H9 (cell line): ENCODE results near the gene FCGBP. TPM values are rescaled to one million over a fixed set of nuclear protein-coding genes. Genes with fewer than 3 reads are reported as not detected.
"Not testable (repeated sequence)": the region's sequence is repeated elsewhere in the genome, so short reads cannot be mapped to it uniquely, and the experiment has no call there.

ENCODE experiments used
- DNase-seq: peaks from one replicate; pipeline ENCODE4 v3.0.0-alpha.2; 2017
- H2AFZ ChIP-seq: one replicate; pipeline ENCODE4 v1.6.1; 2013; ENCODE audit warnings: mild to moderate bottlenecking, low read length, control low read depth, moderate library complexity
- H2AK5ac ChIP-seq: 2 replicates; pipeline ENCODE4 v1.6.1; 2013; ENCODE audit warnings: low read length, control low read depth, mixed read lengths; ENCODE audit not compliant: insufficient read length
- H2BK120ac ChIP-seq: one replicate; pipeline ENCODE4 v1.6.1; 2013; ENCODE audit warnings: low read depth, mild to moderate bottlenecking, low read length, control low read depth, inconsistent platforms; ENCODE audit not compliant: poor library complexity, severe bottlenecking
- H2BK12ac ChIP-seq: 2 replicates; pipeline ENCODE4 v1.6.1; 2013; ENCODE audit warnings: low read length, control low read depth, mixed read lengths, low read depth; ENCODE audit not compliant: insufficient read length
- H2BK15ac ChIP-seq: 2 replicates; pipeline ENCODE4 v1.6.1; 2013; ENCODE audit warnings: low read depth, low read length, control low read depth
- H2BK20ac ChIP-seq: one replicate; pipeline ENCODE4 v1.6.1; 2013; ENCODE audit warnings: low read depth, mild to moderate bottlenecking, low read length, control low read depth, inconsistent platforms; ENCODE audit not compliant: poor library complexity, severe bottlenecking
- H2BK5ac ChIP-seq: 2 replicates; pipeline ENCODE4 v1.6.1; 2013; ENCODE audit warnings: low read length, control low read depth, mixed read lengths; ENCODE audit not compliant: insufficient read length
- H3K14ac ChIP-seq: 2 replicates; pipeline ENCODE4 v1.6.1; 2013; ENCODE audit warnings: low read length, control low read depth; ENCODE audit not compliant: insufficient read depth
- H3K18ac ChIP-seq: 2 replicates; pipeline ENCODE4 v1.6.1; 2013; ENCODE audit warnings: low read depth, mild to moderate bottlenecking, mixed read lengths, low read length, control low read depth; ENCODE audit not compliant: insufficient read length
- H3K23ac ChIP-seq: 2 replicates; pipeline ENCODE4 v1.6.1; 2013; ENCODE audit warnings: low read length, control low read depth, mixed read lengths, low read depth; ENCODE audit not compliant: insufficient read length
- H3K23me2 ChIP-seq: 2 replicates; pipeline ENCODE4 v1.6.1; 2013; ENCODE audit warnings: low read depth, mild to moderate bottlenecking, mixed read lengths, low read length, control low read depth; ENCODE audit not compliant: insufficient read length, poor library complexity, severe bottlenecking
- H3K27ac ChIP-seq: 2 replicates; pipeline ENCODE4 v1.5.1; 2013; ENCODE audit warnings: low read length, control low read depth, mixed read lengths, low read depth; ENCODE audit not compliant: insufficient read length
- H3K27me3 ChIP-seq: 2 replicates; pipeline ENCODE4 v1.6.1; 2013; ENCODE audit warnings: low read length, control low read depth, inconsistent platforms; ENCODE audit not compliant: insufficient read depth
- H3K4ac ChIP-seq: 2 replicates; pipeline ENCODE4 v1.6.1; 2013; ENCODE audit warnings: low read depth, mild to moderate bottlenecking, control low read depth, inconsistent platforms, low read length, moderate library complexity
- H3K4me1 ChIP-seq: 2 replicates; pipeline ENCODE4 v1.6.1; 2013; ENCODE audit warnings: low read length, control low read depth, inconsistent platforms; ENCODE audit not compliant: insufficient read depth
- H3K4me2 ChIP-seq: 2 replicates; pipeline ENCODE4 v1.6.1; 2013; ENCODE audit warnings: low read length, control low read depth, mixed read lengths; ENCODE audit not compliant: insufficient read length, insufficient read depth
- H3K56ac ChIP-seq: 2 replicates; pipeline ENCODE4 v1.6.1; 2013; ENCODE audit warnings: low read depth, mild to moderate bottlenecking, mixed read lengths, low read length, control low read depth; ENCODE audit not compliant: insufficient read length
- H3K79me1 ChIP-seq: 2 replicates; pipeline ENCODE4 v1.6.1; 2013; ENCODE audit warnings: low read depth, mild to moderate bottlenecking, moderate library complexity, low read length, control low read depth, inconsistent platforms; ENCODE audit not compliant: insufficient read depth, poor library complexity, severe bottlenecking
- H3K79me2 ChIP-seq: 2 replicates; pipeline ENCODE4 v1.6.1; 2013; ENCODE audit warnings: low read length, control low read depth, inconsistent platforms; ENCODE audit not compliant: insufficient read depth
- H3K9ac ChIP-seq: 2 replicates; pipeline ENCODE4 v1.6.1; 2013; ENCODE audit warnings: low read length, control low read depth, mixed read lengths; ENCODE audit not compliant: insufficient read length; ENCODE audit errors: extremely low read depth
- H3K9me3 ChIP-seq: one replicate; pipeline ENCODE4 v1.6.1; 2013; ENCODE audit warnings: low read depth, low read length, inconsistent platforms; ENCODE audit not compliant: control insufficient read depth
- H3T11ph ChIP-seq: one replicate; pipeline ENCODE4 v1.6.1; 2013; ENCODE audit warnings: mild to moderate bottlenecking, low read length, control low read depth, inconsistent platforms
- H4K20me1 ChIP-seq: one replicate; pipeline ENCODE4 v1.6.1; 2013; ENCODE audit not compliant: control insufficient read depth, insufficient read length, insufficient read depth
- H4K5ac ChIP-seq: 2 replicates; pipeline ENCODE4 v1.6.1; 2013; ENCODE audit warnings: low read depth, mild to moderate bottlenecking, mixed read lengths, low read length, control low read depth; ENCODE audit not compliant: insufficient read length
- H4K8ac ChIP-seq: replicated peaks from 2 replicates; pipeline ENCODE4 v1.6.1; 2013; ENCODE audit warnings: low read length, control low read depth, mixed read lengths, low read depth; ENCODE audit not compliant: insufficient read length
- H4K91ac ChIP-seq: 2 replicates; pipeline ENCODE4 v1.6.1; 2013; ENCODE audit warnings: low read depth, mild to moderate bottlenecking, moderate library complexity, mixed read lengths, low read length, control low read depth; ENCODE audit not compliant: insufficient read length
- H3K27ac Mint-ChIP-seq, 3 experiments: 2 replicates in 2 of 3; 3 replicates in 1 of 3; pipeline ENCODE4 v1.8.0; 2020 to 2021; ENCODE audit warnings: mixed read lengths in 3 of 3, mild to moderate bottlenecking in 1 of 3, moderate library complexity in 1 of 3
- H3K27me3 Mint-ChIP-seq: 2 replicates; pipeline ENCODE4 v1.8.0; 2021; ENCODE audit warnings: low read depth, mild to moderate bottlenecking, moderate library complexity, mixed read lengths
- H3K36me3 Mint-ChIP-seq, 3 experiments: 2 replicates in 2 of 3; 3 replicates in 1 of 3; pipeline ENCODE4 v1.8.0; 2020 to 2021; ENCODE audit warnings: low read depth in 3 of 3, mixed read lengths in 3 of 3; ENCODE audit not compliant: insufficient read depth in 1 of 3
- H3K4me1 Mint-ChIP-seq, 2 experiments: 2 replicates each; pipeline ENCODE4 v1.8.0; 2020; ENCODE audit warnings: mixed read lengths in 2 of 2
- H3K4me3 Mint-ChIP-seq, 2 experiments: 2 replicates in 1 of 2; 3 replicates in 1 of 2; pipeline ENCODE4 v1.8.0; 2020 to 2021; ENCODE audit warnings: mild to moderate bottlenecking in 2 of 2, mixed read lengths in 2 of 2, moderate library complexity in 1 of 2
- H3K9me3 Mint-ChIP-seq, 2 experiments: 2 replicates in 1 of 2; 3 replicates in 1 of 2; pipeline ENCODE4 v1.8.0; 2020; ENCODE audit warnings: mild to moderate bottlenecking in 2 of 2, mixed read lengths in 2 of 2, moderate library complexity in 1 of 2
- WGBS: extraction: QIAGEN DNeasy Blood & Tissue Kit; methylation state at CpG from one replicate; pipeline ENCODE4 v1.1.7; 2013; ENCODE audit warnings: missing lambda C conversion rate, low lambda C conversion rate, mixed read lengths; ENCODE audit not compliant: insufficient read length; ENCODE audit errors: extremely low coverage; 5-methylcytosine and 5-hydroxymethylcytosine counted together
- total RNA-seq: library from RNA; stranded (reverse); gene quantifications from 2 replicates; pipeline ENCODE4 v1.2.1, GENCODE V29; 2021

FCGBP gene
- total RNA-seq, 1 experiment from 2014 or later: 0.13 TPM

DNA sequence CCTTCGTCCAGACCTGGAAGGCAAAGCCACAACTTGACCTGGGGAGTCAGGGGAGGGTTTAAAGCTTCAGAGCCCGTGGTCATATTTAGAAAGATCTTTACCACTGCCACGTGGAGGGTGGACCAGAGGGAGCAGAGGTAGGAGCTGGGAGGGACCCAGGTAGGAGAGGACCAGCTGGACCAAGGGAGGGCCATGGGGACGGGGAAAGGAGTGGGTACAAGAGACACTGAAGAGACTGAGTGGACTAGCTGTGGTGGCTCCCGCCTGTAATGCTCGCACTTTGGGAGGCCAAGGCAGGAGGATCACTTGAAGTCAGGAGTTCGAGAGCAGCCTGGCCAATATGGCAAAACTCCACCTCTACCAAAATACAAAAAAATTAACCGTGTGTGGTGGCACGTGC lies 49.7 kb downstream of the FCGBP start:
- not testable (repeated sequence) for H3K18ac ChIP-seq, H3K9me3 ChIP-seq, H4K91ac ChIP-seq, H3K36me3 Mint-ChIP-seq, H2BK5ac ChIP-seq, H2BK20ac ChIP-seq, H3K14ac ChIP-seq, H3K56ac ChIP-seq, H3K27me3 ChIP-seq, DNase-seq, H2BK120ac ChIP-seq, H3K4me1 ChIP-seq, H3T11ph ChIP-seq, H3K9ac ChIP-seq, H3K4me1 Mint-ChIP-seq, H2BK15ac ChIP-seq, H4K20me1 ChIP-seq, H3K9me3 Mint-ChIP-seq, H3K27me3 Mint-ChIP-seq, H3K79me2 ChIP-seq, H3K23ac ChIP-seq, H3K4me2 ChIP-seq, H4K8ac ChIP-seq, H4K5ac ChIP-seq, H2AFZ ChIP-seq, H3K27ac Mint-ChIP-seq, H3K79me1 ChIP-seq, H2BK12ac ChIP-seq, H2AK5ac ChIP-seq, H3K23me2 ChIP-seq, H3K4me3 Mint-ChIP-seq, H3K4ac ChIP-seq, H3K27ac ChIP-seq
- no CpG with 5 or more reads among the region's 9 CpGs for WGBS

Other genes starting within 250 kb of the FCGBP start
- not detected in 2 replicates for gene LGALS14, start 230.2 kb downstream of the FCGBP start, total RNA-seq
- gene CLC, start 196.6 kb downstream of the FCGBP start, total RNA-seq: 0.39 and 0.88 TPM in 2 replicates
- not detected in 2 replicates for gene LEUTX, start 155.8 kb downstream of the FCGBP start, total RNA-seq
- 13.6 and 14.3 TPM in 2 replicates for gene DYRK1B, start 100.5 kb downstream of the FCGBP start, total RNA-seq
- gene FBL, start 88.3 kb downstream of the FCGBP start, total RNA-seq: 621 and 625 TPM in 2 replicates
- gene PSMC4, start 36.5 kb upstream of the FCGBP start, total RNA-seq: 111 and 119 TPM in 2 replicates
- 1.7 and 1.8 TPM in 2 replicates for gene ZNF546, start 62.4 kb upstream of the FCGBP start, total RNA-seq
- gene ZNF780B, start 121.6 kb upstream of the FCGBP start, total RNA-seq: 23.3 and 31.9 TPM in 2 replicates
- gene ZNF780A, start 156.3 kb upstream of the FCGBP start, total RNA-seq: 16.7 and 18.7 TPM in 2 replicates